Nephron progenitor cell (in vitro differentiated cells): Measurements from ENCODE around the gene OR2V2.

Experiments
- DNase-seq: peaks from one replicate; pipeline ENCODE4 v3.0.0; 2021
- H3K27ac Mint-ChIP-seq: 2 replicates; pipeline ENCODE4 v1.8.0; 2021; ENCODE audit warnings: mild to moderate bottlenecking, moderate library complexity, mixed read lengths
- H3K27me3 Mint-ChIP-seq: 2 replicates; pipeline ENCODE4 v1.8.0; 2021; ENCODE audit warnings: mild to moderate bottlenecking, low read depth, mixed read lengths; ENCODE audit not compliant: poor library complexity
- H3K36me3 Mint-ChIP-seq: 2 replicates; pipeline ENCODE4 v1.8.0; 2021; ENCODE audit warnings: low read depth, mixed read lengths
- H3K4me1 Mint-ChIP-seq: 2 replicates; pipeline ENCODE4 v1.8.0; 2021; ENCODE audit warnings: mixed read lengths
- H3K4me3 Mint-ChIP-seq: 2 replicates; pipeline ENCODE4 v1.8.0; 2021; ENCODE audit warnings: mild to moderate bottlenecking, moderate library complexity, mixed read lengths
- H3K9me3 Mint-ChIP-seq: 2 replicates; pipeline ENCODE4 v1.8.0; 2021; ENCODE audit warnings: mild to moderate bottlenecking, moderate library complexity, mixed read lengths
- CTCF ChIP-seq: fragments of 200-600 bp; sonication (generic); IDR thresholded peaks from 2 replicates; pipeline ENCODE4 v1.5.0; 2021; ENCODE audit warnings: antibody characterized with exemption

Gene OR2V2

GRCh38 chr5:181133083-181133482 is 14.3 kb upstream of the OR2V2 start:
- no peak for TF ChIP-seq CTCF
- peaks cover 35% of the 10 kb centered on the region for H3K27me3 Mint-ChIP-seq
- H3K27ac Mint-ChIP-seq: no peak overlapping the region
- H3K9me3 Mint-ChIP-seq: peaks cover 25% of the 10 kb centered on the region
- peaks cover 19% of the 10 kb centered on the region for H3K4me1 Mint-ChIP-seq
- no peak overlapping the region for H3K4me3 Mint-ChIP-seq
- H3K36me3 Mint-ChIP-seq: no peaks in the 10 kb centered on the region
- DNase-seq: no peak

DNA sequence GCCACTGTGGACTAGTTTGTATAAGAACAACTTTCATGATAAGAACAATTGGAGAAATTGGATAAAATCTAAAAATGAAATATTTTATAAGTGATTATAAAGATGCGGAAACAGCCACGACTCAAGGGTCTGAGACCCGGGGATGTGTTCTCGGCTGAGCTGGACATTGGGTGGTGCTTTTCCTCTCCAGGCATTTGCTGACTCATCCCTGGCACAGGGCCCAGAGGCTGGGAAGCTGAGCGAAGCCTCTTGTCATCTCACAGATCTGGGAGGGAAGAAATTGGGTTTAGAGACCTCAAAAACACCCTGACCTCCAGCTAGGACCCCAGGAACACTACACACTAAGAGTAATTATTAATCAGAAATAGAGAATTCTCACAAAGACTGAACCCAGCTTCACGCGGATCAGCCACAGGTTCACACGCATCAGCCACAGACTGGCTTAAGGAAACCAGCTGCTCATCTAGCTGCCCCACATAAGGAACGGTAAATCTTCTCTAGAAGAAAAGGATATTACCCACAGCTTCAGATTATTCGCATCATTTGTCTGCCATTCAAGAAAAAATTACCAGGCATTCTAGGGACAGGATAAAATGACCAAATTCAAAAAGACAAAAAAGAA is 13.7 kb upstream of the OR2V2 start:
- Mint-ChIP-seq H3K4me1 (peaks cover 13% of the 10 kb centered on the region), H3K9me3 (peaks cover 25% of the 10 kb centered on the region), H3K36me3 (no peaks in the 10 kb centered on the region), H3K27me3 (peaks cover 32% of the 10 kb centered on the region), H3K27ac (no peak overlapping the region), H3K4me3 (no peak overlapping the region)
- TF ChIP-seq CTCF: no peak
- no peak for DNase-seq

- peaks cover 12% of the 10 kb centered on the region for H3K4me1 Mint-ChIP-seq
- H3K4me3 Mint-ChIP-seq: no peak overlapping the region
- H3K36me3 Mint-ChIP-seq: no peaks in the 10 kb centered on the region
- no peak for DNase-seq
- peaks cover 25% of the 10 kb centered on the region for H3K9me3 Mint-ChIP-seq
- H3K27me3 Mint-ChIP-seq: peaks cover 31% of the 10 kb centered on the region
- no peak overlapping the region for H3K27ac Mint-ChIP-seq
- no peak for TF ChIP-seq CTCF
Observed at GRCh38 chr5:181134259-181134658, 13.1 kb upstream of the OR2V2 start.

GRCh38 chr5:181136361-181136955 is 10.9 kb upstream of the OR2V2 start:
- DNase-seq: no peak
- Mint-ChIP-seq H3K4me1 (peaks cover 3% of the 10 kb centered on the region), H3K9me3 (peaks cover 25% of the 10 kb centered on the region), H3K36me3 (no peaks in the 10 kb centered on the region), H3K27me3 (peaks cover 27% of the 10 kb centered on the region), H3K4me3 (no peak overlapping the region), H3K27ac (no peak overlapping the region)
- TF ChIP-seq CTCF: no peak

- no peak overlapping the region for H3K4me3 Mint-ChIP-seq
- no peak for DNase-seq
- no peak for TF ChIP-seq CTCF
- H3K4me1 Mint-ChIP-seq: no peaks in the 10 kb centered on the region
- H3K36me3 Mint-ChIP-seq: no peaks in the 10 kb centered on the region
- H3K27me3 Mint-ChIP-seq: peaks cover 18% of the 10 kb centered on the region
- H3K27ac Mint-ChIP-seq: no peak overlapping the region
- peaks cover 23% of the 10 kb centered on the region for H3K9me3 Mint-ChIP-seq
Observed at GRCh38 chr5:181138258-181138657, 9.1 kb upstream of the OR2V2 start.

DNA sequence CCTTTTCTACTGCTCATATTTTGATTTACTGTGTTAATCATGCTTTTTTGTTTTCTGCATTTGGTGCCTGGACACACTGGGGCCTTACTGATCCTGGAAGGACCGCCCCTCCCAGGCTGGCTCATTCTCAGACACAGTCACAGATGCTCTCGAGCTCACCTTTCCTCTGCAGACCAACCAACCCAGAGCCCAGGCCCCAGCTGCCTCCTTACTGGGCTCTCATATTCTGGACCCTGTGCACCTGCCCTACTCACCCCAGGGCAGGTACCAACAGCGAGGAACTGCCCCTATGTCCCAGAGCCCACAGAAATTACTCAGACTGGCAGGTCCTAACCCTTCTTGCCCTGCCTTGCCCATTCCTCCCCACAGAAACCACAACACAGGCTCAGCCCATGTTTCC is 6.6 kb upstream of the OR2V2 start:
- H3K27me3 Mint-ChIP-seq: peaks cover 17% of the 10 kb centered on the region
- H3K4me3 Mint-ChIP-seq: no peak overlapping the region
- DNase-seq: no peak
- H3K27ac Mint-ChIP-seq: no peak overlapping the region
- H3K4me1 Mint-ChIP-seq: no peaks in the 10 kb centered on the region
- H3K9me3 Mint-ChIP-seq: peaks cover 30% of the 10 kb centered on the region
- H3K36me3 Mint-ChIP-seq: no peaks in the 10 kb centered on the region
- no peak for TF ChIP-seq CTCF
